ENCODE results near the gene GAL3ST1.
"Not testable (repeated sequence)": the region's sequence is repeated elsewhere in the genome, so short reads cannot be mapped to it uniquely, and the experiment has no call there.

The GAL3ST1 gene

GRCh38 chr22:30602049-30602448 lies 27.6 kb upstream of the GAL3ST1 start:
- no peaks in the 10 kb centered on the region for H3K36me3 ChIP-seq
- peaks cover under 1% of the 10 kb centered on the region for H3K27me3 ChIP-seq
- H3K9me3 ChIP-seq: no peaks in the 10 kb centered on the region
- H3K4me1 ChIP-seq: peaks cover 6% of the 10 kb centered on the region; the same call in 1 of the 2 replicates
- no peak overlapping the region for H3K4me3 ChIP-seq (ENCODE audit: low read depth, low read length)
- DNase-seq: no peak
- TF ChIP-seq CTCF (IDR thresholded peaks at IDR 0.05; ENCODE audit: low read depth, low read length): peak; percentile 61

- H3K4me3 ChIP-seq (ENCODE audit: low read depth, low read length): no peak overlapping the region
These were observed 27.0 kb upstream of the GAL3ST1 start for GRCh38 chr22:30601464-30601863.

GRCh38 chr22:30600921-30601320 lies 26.5 kb upstream of the GAL3ST1 start:
- Histone ChIP-seq H3K9me3 (no peaks in the 10 kb centered on the region), H3K4me3 (ENCODE audit: low read depth, low read length) (no peak overlapping the region), H3K4me1 (peaks cover 3% of the 10 kb centered on the region; the same call in 1 of the 2 replicates), H3K27me3 (peaks cover 11% of the 10 kb centered on the region), H3K36me3 (no peaks in the 10 kb centered on the region)
- no peak for DNase-seq
- TF ChIP-seq CTCF (IDR thresholded peaks at IDR 0.05; ENCODE audit: low read depth, low read length): no peak

More at GRCh38 chr22:30601464-30601863, 27.0 kb upstream of the GAL3ST1 start:
- Histone ChIP-seq H3K27me3 (peaks cover 6% of the 10 kb centered on the region), H3K4me1 (peaks cover 6% of the 10 kb centered on the region; the same call in 1 of the 2 replicates), H3K9me3 (no peaks in the 10 kb centered on the region), H3K36me3 (no peaks in the 10 kb centered on the region)
- no peak for TF ChIP-seq CTCF (IDR thresholded peaks at IDR 0.05; ENCODE audit: low read depth, low read length)
- DNase-seq: no peak

GRCh38 chr22:30598986-30599385 lies 24.5 kb upstream of the GAL3ST1 start:
- no peak for TF ChIP-seq CTCF (IDR thresholded peaks at IDR 0.05; ENCODE audit: low read depth, low read length)
- no peak for DNase-seq
- Histone ChIP-seq H3K27me3 (peaks cover 15% of the 10 kb centered on the region), H3K36me3 (no peaks in the 10 kb centered on the region), H3K9me3 (no peaks in the 10 kb centered on the region), H3K4me1 (no peaks in the 10 kb centered on the region), H3K4me3 (ENCODE audit: low read depth, low read length) (no peak overlapping the region)

GRCh38 chr22:30596886-30597285 lies 22.4 kb upstream of the GAL3ST1 start:
- peaks cover 18% of the 10 kb centered on the region for H3K27me3 ChIP-seq
- no peak overlapping the region for H3K4me3 ChIP-seq (ENCODE audit: low read depth, low read length)
- no peak for DNase-seq
- H3K9me3 ChIP-seq: no peaks in the 10 kb centered on the region
- H3K36me3 ChIP-seq: no peaks in the 10 kb centered on the region
- no peak for TF ChIP-seq CTCF (IDR thresholded peaks at IDR 0.05; ENCODE audit: low read depth, low read length)
- no peaks in the 10 kb centered on the region for H3K4me1 ChIP-seq

GRCh38 chr22:30596199-30596598 lies 21.7 kb upstream of the GAL3ST1 start:
- DNase-seq: no peak
- no peak for TF ChIP-seq CTCF (IDR thresholded peaks at IDR 0.05; ENCODE audit: low read depth, low read length)
- Histone ChIP-seq H3K4me1 (no peaks in the 10 kb centered on the region), H3K9me3 (no peaks in the 10 kb centered on the region), H3K36me3 (no peaks in the 10 kb centered on the region), H3K27me3 (peaks cover 18% of the 10 kb centered on the region), H3K4me3 (ENCODE audit: low read depth, low read length) (no peak overlapping the region)

GRCh38 chr22:30592360-30592713 lies 17.9 kb upstream of the GAL3ST1 start:
- peaks cover 18% of the 10 kb centered on the region for H3K27me3 ChIP-seq
- peaks cover 34% of the 10 kb centered on the region for H3K36me3 ChIP-seq
- DNase-seq; H3K4me3 ChIP-seq (ENCODE audit: low read depth, low read length); H3K4me1 ChIP-seq; H3K9me3 ChIP-seq: not testable (repeated sequence)
